Measurements from ENCODE around the gene GGCX.
A peak's percentile ranks its signal among the peaks of the same experiment; 100 is the strongest.
"Not testable (repeated sequence)": the region's sequence is repeated elsewhere in the genome, so short reads cannot be mapped to it uniquely, and the experiment has no call there.

GGCX gene

DNA sequence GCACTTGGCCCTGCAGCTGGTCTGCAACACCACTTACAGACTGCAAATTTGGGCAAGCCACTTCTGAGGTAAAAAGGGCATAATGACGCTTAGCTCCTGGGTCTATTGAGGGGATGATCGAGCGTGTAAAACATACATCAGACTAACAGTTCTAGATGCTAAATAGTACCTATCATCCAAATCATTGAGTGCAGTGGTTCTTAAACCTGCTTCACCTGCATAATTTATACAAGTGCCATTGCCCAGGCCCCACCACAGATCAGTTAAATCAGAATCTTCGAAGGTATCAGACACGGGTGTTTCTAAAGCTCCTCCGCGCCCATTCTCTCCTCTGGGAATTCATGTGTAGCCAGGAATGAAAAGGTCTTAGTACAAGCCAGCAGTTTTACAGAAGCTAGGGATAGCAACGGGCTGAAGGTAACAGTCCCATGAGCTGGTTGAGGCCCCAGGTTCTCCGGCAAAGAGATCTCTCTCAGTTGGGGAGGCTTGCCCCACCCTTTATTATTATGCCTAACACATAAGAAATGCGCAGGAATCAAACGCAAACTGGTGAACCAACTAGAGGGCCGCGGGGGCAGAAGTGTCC is 33.5 kb upstream of the GGCX start:
- DNase-seq (ENCODE audit: low spot score): no peak

DNA sequence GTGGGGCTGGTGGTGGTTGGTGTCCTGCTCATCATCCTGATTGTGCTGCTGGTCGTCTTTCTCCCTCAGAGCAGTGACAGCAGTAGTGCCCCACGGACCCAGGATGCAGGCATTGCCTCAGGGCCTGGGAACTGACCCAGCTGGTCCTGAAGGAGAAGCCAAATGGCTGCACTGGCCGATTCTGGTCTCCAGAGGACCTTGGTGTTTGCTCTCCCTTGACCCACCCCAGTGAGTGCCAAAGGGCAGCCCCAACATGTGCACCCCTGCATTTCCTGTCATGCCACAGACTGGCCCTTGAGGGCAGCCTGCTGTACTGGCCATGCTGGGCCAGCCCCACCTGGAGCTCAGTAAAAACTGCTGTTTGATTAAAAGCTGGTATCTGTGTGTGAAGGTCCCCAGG is 31.7 kb upstream of the GGCX start:
- no peak for DNase-seq (ENCODE audit: low spot score)

DNA sequence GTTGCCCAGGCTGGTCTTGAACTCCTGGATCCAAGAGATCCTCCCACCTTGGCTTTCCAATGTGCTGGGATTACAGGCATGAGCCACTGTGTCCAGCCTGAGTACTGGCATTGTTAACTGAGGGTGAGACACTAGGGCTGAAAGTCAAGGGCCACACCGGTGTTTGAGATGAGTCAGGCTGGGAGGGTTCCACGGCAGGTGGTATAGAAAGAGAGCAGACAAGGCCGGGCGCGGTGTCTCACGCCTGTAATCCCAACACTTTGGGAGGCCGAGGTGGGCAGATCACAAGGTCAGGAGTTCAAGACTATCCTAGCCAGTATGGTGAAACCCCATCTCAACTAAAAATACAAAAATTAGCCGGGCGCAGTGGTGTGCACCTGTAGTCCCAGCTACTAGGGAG is 31.0 kb upstream of the GGCX start:
- not testable (repeated sequence) for DNase-seq (ENCODE audit: low spot score)

DNA sequence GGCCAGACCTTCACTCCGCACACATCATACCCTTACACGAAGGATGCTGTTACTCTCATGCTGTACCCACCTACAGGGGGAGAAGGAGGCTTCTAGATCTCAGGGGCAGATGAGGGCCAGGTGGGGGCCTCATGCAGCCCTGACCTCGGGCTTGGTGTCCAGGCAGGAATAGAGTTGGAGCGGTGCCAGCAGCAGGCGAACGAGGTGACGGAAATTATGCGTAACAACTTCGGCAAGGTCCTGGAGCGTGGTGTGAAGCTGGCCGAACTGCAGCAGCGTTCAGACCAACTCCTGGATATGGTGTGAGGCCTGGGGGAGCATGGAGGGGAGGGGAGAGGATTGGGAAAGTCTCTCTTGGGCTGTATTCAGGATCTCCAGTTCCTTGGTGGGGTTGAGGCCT is 30.3 kb upstream of the GGCX start:
- no peak for DNase-seq (ENCODE audit: low spot score)

DNA sequence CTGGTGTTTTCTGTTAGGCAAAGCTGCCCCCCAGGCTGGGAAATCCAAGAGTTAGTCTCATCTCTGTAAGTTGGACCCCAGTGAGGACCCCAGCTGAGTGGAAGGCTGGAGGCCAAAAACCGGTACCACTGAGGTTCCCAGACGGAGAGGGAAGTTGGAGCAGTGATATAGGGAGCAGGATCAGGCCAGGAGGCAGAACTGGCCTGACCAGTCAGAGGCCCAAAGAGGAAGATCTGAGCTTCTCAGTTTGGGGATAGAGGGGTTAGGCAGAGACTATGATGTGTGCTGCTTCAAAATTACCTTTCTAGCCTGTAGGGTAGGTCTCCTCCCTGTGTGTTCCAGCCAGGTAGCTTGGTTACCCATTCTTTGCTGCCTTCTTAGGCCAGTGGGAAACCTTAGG is 29.7 kb upstream of the GGCX start:
- no peak for DNase-seq (ENCODE audit: low spot score)

DNA sequence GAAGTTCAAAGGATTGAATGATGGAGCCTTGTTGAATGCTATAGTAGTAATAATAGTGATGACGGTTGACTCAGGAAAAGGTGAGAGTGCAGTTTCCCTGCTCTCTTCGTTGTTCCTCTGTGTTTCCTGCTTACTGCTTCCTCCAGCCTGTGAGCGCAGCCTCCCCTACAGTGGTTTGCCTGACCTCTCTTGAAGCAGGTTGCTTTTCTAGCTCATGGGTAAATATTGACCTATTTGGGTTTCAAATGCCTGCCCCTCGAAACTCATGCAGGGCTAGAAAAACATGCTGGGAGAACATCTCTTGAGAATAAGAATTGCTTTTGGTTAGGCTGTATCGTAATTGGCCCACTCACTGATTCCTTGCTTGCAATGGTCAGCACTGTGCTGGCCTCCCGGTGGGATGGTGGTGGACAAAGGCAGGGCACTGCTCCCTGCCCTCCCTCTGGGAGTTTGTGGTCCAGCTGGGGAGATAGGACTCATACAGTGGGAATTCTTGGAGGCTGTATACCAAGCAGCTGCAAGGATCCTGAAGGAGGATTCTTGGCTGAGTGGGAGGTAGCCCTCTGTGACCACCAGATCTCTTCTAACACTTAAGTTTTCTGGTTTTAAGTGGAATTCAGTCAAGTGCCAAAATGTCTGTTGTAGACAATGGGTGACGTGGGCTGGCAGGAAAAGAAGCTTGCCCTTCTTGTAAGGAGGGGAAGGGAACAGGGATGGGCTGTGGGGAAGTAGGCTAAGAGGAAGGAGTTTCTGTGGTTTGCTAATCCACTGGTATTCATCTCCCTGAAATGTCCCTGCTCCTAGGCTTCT is 28.9 kb upstream of the GGCX start:
- peak; percentile 78 for DNase-seq (ENCODE audit: low spot score)

DNA sequence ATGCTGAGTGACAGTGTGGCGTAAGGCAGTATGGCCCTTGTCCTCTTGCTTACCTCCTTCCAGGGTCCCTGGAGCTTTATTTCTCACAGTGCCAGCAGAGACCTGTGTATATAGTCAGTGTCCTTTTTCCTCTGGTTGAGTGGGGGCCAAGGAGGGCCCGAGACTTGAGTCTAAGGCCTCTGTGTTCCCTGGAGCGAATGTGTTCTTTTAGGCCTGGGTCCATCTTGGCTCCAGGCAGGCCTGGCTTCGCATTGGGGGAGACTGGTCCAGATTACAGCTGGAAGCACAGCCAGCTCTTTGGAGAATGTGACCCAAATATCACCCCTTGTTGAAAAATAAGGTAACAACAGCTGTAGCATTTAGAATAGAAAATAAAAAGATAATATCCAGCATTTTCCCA is 27.9 kb upstream of the GGCX start:
- DNase-seq (ENCODE audit: low spot score): no peak

DNA sequence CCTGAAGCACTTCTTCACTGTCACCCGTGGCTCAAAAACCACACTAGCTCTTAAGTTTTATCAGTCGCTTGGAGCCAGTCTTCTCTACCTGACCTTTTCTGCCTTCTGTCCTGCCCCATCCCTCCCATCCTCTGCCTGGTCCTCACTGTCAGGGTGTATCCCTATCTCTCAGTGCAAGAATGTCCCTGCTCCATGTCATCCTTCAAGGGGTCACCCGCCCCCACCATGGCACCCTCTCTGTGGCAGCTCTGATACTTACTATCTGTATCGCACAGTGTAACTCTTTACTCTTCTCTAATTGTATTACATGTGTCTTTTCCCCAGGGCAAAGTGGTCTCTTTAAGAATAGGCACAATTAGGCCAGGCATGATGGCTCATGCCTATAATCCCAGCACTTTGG is 27.4 kb upstream of the GGCX start:
- DNase-seq (ENCODE audit: low spot score): no peak

DNA sequence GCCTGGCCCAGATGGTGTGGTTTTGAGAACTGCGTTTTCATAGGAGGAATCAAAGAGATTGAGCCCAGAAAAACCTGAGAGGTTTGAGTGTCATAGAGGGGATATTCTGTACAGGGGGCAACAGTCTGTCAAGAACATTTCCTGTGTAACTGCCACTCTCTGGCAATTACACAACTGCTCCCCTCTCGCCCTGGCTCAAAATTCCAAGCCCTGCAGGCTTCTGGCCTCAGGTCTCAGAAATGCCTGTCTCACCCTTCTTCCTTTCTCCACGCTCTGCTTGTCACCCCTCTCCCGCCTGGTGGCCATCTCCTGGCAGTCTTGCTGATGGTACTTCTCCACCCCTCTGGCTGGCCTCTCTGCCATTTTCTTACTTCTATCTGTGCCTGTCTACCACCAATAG is 26.9 kb upstream of the GGCX start:
- no peak for DNase-seq (ENCODE audit: low spot score)

DNA sequence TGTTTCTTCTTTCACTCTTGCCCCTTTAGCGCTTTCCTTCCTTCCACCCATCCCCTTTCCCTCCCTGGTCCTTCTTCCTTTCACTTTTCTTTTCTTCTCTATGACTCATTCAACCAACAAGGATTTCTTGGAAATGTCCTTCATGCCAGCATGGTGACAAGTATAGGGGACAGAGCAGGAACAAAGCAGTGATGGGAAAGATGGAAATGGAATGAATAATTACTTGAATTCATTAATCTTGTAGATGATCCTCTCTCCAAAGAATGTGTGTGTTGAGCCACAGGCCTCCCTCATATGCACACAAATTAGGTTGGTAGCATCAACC is 24.4 kb upstream of the GGCX start:
- DNase-seq (ENCODE audit: low spot score): peak; percentile 51

DNA sequence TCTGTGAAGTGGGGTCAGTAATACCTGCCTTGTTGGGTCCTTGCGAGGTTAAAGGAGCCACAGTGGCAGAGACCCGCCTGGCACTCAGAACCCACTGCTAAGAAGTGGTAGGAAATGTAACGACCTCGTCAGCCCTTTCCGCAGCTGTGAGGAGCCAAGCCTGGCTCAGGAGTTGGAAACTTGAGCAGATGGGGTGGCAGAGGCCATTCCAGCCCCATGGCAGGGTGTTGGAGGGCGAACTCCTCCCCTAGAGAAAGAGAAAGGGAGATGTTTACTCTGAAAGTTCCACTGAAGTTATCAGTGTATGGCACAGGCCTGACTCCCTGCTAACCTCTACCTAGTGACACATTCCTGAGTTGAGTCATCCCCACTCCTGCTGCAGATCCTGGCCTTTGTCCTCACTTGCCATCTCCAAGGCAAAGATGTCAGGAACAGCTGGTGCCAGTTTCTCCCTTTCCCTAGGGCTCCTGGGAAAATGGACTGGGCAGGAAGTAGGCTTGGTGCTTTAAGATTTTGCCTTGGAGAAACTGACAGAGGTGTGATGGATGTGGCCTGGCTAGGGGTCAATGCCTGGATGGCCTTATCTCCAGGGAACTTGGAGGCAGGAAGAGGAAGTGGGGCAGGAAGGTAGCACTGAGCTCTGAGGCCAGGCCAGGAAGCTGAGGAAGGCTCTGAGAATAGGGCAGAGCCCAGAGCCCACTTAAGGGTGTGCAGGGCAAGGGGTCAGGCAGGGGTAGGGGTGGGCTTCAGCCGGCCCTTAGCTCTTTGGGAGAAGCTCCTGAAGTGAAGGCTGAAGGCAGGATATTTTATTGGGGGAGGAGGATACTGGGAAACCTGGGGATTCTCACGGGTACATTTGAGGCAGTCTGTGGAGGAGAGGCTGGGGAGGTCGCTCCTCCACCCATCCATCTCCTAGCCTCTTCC is 23.8 kb upstream of the GGCX start:
- peak; percentile 98 for DNase-seq (ENCODE audit: low spot score)

DNA sequence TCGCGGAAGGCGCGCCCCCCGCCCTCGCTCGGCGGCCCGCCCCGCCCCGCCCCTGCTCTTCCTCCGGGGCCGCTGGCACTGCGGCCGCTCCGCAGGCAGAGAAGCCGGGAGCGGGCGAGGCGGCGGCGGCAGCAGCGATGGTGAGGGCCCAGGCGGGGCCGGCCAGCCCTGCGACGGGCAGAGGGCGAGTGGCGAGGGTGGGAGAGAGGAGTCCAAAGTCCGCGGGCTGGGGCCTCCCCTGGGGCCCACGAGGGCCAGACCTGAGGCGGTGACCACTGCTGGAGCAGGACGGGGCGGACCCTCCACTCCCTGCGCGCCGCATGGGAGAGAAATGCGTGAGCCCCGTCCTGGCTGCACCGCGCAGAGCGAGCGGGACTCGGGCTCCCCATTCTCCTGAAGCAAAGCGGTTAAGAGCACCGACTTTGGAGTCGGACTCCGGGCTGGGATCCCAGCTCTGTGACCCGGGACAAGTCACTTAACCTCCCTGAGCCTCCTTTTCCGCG is 23.1 kb upstream of the GGCX start, which contains the start of gene VAMP5:
VAMP5 (plus strand) TSS at position 78 of the 503 bp plus-strand sequence; CDS start at position 138, 60 bp downstream.
- no peak for DNase-seq (ENCODE audit: low spot score)

DNA sequence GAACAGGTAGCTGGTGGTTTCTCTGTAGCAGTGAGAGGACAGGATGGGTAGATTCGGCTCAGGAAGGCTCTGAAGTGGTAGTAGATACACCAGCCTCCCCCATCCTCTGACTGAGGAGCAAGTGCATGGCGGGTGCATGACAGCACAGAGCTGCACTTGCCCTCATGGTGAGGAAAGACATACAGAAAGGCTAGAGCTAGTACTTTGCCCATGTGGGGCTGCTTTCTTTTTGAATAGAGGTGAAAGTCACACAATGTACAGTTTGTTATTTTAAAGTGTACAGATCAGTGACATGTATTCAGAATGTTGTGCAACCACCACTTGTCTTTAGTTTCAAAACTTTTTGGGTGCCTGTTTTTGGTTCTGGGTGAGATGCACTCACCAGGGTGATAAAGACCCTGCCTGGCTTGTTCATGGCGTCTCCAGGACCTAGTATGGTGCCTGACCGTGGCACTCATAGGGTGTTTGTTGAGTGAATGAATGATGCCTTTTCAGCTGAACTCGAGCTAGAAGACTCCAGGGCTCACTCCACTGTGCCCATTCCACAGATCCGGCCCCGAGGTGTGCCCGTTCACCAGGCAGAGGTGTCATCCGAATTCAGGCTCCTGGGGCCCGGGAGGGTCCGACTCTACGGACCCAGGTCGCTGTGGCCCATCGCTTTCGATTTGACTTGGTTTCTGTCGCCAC is 22.5 kb upstream of the GGCX start:
- no peak for DNase-seq (ENCODE audit: low spot score)

DNA sequence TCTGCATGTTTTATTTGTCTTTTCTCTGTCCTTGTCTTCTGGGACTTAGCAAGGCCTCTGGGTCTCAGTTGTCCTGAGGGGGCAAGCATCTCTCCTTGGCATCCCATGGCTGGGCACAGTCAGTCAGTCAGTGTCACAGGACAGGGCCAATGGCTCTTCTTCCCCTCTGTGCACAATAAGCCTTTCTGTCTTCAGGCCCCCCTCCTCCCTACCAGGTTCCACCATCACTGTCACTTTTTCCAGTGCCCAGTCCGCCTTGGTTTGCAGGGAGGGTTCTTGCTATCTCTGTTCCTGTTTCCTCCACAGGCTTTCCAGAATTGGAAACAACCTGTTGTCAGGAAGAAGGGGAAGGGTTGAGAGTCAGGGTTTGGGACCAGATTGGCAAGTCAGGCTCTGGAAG is 21.2 kb upstream of the GGCX start:
- no peak for DNase-seq (ENCODE audit: low spot score)

DNA sequence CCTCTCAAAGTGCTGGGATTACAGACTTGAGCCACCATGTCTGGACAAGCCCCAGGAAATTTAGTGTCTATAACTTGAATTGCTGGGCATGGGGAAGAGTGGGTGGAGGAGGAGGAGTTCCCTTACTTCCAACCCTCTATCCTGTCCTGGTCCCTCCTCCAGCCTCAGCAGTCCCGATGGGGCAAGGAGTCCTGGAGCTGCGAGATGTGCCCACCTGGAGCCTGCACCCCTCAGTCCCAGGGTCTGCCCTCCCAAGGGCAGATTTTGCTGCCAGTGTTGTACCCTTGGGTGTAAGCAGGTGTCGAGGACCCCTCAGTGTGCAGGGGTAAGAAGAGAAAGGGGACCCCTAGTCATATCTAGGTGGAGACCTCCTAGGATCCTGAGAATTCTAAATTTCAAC is 18.9 kb upstream of the GGCX start:
- DNase-seq (ENCODE audit: low spot score): no peak

DNA sequence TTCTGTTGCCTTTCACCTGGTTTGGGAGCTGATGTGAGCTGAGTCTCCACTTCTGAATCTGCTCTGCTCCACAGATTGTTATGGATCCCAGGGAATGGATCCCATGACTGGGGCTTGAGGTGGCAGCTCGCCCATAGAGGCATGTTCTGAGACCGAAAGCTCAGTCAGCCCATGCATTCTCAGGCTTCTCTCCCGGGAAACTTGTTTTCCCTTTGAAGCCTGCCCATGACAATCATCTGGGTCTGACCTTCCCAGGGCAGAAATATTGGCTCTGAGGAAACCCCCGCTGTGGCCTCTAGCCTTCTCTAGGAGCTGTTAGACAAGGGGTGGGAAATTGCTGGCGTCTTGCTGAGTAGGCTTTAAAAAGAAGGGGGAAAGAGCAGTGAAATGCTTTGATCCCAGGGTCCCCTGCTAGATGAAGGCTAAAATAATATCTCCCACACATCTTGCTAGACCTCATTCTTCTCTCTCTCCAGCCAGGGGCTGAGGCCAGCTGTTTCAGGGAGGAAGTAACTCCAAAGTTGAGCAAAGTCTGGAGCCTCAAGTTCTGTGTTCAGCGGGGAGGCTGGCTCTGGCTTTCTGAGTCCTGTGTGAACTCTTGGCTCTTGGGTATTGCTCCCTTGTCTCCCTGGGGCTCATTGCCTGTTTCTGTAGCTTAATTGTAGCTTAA is 18.1 kb upstream of the GGCX start:
- no peak for DNase-seq (ENCODE audit: low spot score)

DNA sequence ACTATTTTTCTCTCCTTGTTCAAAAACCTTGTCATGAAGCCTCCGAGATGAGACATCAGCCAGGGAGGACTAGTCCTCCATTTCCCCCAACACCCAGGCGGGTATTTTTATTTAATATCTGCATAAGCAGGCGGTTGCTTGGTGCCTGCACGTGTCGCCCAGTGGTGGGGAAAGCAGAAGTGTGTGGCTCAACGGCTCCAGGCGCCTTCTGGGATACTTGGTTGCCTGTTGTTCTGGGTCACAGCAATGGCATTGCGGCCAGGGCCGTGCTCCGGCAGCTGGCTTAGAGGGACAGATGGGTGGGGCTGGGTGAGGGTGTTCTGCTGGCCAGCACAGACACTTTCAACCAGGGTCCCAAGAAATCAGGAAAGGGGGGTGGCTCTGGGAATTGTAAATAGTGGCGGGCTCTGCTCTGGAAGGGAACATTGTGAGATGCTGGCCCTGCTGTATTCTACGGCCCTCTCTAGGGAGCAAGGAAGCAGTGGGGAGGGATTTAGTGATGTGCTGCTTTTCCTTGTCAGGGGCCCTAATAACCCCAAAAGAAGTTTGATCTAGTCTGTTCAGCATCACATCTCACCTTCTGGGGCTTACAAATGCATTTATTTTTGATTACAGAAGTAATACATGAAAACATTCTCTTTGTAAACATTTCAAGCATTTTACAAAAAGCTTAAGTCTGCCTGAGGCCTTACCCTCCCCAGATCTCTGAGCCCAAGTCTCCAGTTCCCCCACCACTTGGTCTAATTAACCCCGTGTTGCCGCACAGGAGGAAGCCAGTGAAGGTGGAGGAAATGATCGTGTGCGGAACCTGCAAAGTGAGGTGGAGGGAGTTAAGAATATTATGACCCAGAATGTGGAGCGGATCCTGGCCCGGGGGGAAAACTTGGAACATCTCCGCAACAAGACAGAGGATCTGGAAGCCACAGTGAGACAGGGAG is 17.2 kb upstream of the GGCX start:
- DNase-seq (ENCODE audit: low spot score): no peak

DNA sequence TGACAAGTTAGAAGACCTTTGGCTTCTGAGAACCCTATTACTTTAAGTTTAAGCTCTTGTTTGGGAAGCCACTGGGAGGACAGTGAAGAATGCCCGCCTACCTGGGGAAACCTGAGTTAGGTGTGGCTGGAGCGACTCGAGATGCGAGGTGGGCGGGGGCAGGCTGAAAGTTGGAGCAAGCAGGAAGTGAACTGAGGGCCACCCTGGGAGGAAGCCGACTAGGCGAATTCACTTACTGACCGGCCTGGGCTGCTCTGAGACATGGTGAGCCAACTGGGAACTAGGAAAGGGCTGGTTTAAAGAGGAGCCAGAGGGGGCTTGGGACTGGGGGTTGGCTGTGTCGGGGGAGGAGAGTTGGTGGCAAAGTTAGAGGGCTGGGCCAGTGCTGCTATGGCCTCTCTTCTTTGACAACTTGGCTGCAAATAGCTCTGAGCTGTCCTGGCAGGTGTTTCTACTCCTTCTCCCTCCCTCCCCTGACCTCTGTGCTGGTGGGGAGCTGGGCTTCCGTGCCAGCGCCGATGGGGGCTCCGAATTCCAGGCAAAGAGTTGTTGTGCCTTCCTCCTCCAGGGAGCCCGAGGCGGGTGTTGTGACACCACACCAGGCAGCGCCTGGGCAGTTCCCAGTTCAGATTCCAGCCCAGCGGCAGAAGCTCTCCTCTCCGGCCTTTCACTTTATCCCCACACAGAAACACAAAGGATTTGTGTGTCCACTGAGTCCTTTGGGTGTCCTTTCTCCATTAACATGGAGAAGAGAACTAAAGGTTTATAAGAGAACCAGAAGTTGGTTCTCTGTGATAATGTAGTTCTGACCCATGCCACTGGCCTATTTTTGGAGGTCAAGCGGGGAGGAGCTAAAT is 16.3 kb upstream of the GGCX start, which contains the start of gene VAMP8:
VAMP8 (plus strand) TSS at position 201 of the 857 bp plus-strand sequence; CDS start at position 262, 61 bp downstream.
- no peak for DNase-seq (ENCODE audit: low spot score)

DNA sequence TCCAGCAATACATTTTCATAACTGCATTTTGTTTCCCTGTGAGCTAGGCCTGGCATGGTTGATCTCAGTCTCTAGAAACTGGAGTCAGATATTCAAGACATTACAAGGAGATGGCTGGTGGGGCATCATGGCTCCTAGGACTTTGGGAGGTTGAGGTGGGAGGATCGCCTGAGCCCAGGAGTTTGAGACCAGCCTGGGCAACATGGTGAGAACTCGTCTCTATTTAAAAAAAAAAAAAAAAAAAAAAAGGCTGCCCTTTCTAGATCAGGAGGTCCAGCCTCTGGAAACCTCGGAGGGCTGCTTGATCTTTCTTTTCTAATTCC is 15.7 kb upstream of the GGCX start:
- DNase-seq (ENCODE audit: low spot score): no peak
